Midbrain (tissue), 1 donor: ENCODE measurements around the gene CISH.

Experiments used
- DNase-seq: peaks from one replicate; lab custom pipeline; 2025; lab: John Stamatoyannopoulos, UW

Gene CISH

DNA sequence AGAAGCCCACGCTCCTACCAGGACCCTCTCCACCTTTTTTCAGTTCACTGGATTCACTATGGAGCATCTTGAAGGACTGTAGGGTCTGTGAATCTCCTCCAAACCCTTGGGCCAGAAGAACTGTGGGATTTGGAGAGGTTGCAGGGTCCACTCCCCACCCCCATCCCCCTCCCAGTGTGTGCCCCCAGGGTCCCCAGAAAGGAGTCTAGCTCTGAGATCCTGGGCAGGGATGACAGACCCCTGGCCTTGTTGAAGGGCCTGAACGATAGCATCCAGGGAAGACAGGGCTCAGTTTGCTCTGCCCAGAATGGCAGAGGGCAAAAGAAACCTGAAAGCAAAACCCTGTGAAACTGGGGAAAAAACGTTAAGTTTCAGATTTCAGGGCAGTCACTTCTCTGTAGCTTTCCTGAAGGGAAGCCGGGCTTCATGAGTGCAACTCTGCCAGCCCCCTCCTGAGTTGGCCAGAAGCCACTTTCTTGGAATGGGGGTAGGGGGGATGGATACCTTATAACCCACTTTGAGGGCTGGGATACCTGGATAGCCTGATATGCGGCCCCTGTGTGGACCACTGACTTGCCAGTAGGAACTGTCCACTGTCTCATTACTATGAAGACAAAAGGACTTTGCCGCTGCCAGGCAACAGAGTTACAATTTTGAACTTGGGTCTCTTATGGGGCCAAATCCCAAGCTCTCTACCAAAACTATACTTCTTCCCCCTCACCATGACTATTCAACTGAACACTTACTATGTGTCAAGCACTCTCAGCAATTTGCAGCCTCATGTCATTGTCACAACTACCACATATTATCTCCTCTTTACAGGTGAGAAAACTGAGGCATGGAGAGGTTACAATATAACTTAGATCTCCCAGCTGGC is 1.6 kb upstream of the CISH start:
- no peak for DNase-seq

DNA sequence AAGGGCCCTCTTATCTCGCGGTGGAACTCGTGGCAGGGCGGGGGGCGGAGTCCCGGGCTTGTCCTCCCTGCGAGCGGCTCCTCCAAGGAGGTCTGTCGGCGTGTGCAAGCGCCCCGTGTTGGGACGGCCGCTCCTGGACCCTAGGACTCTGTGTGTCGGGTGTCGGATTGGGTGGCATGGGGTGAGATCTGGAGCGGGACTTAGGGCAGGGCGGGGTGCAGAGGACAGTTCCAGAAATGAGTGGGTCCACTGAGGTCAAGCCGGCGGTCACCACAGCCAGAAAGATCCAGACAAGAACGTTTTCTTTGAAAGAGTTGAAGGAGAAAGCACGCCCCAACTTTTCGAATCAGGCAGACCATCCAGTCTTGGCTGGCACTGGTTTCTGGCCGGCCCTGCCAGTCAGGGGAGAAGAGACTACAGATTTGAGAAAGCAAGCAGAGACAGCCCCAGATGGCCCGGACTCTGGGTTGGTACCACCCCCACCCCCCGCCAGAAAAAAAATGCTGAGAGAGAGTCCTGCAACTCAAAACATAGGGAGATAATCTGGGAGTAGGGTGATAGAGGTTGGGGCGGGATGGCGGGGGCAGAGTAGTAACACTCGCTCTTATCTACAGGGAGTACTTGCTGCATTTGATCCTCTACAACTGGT is 784 bp upstream of the CISH start:
- DNase-seq: no peak

DNA sequence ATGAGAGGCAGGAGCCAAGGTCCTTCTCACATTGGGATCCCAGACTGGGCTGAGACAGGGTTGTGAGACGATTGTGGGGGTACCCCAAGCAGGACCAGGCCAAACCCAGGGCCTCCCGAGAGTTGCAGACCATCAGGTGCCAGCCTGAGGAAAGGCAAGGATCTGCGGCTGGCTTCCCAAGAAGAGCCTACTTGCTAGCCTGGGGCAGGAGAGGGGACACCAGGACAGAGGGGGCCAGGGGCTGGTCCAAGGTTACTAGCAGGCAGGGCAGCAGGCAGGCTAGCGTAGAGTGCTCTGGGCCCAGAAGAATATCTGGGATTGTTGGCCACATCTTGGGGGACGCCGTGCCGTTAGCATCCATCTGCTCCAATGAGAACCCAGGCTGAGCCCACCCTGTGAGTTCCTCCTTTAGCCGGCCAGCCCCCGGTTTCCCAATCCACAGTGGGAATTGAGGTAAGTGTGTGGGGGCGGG is 546 bp downstream of the CISH start:
- no peak for DNase-seq

DNA sequence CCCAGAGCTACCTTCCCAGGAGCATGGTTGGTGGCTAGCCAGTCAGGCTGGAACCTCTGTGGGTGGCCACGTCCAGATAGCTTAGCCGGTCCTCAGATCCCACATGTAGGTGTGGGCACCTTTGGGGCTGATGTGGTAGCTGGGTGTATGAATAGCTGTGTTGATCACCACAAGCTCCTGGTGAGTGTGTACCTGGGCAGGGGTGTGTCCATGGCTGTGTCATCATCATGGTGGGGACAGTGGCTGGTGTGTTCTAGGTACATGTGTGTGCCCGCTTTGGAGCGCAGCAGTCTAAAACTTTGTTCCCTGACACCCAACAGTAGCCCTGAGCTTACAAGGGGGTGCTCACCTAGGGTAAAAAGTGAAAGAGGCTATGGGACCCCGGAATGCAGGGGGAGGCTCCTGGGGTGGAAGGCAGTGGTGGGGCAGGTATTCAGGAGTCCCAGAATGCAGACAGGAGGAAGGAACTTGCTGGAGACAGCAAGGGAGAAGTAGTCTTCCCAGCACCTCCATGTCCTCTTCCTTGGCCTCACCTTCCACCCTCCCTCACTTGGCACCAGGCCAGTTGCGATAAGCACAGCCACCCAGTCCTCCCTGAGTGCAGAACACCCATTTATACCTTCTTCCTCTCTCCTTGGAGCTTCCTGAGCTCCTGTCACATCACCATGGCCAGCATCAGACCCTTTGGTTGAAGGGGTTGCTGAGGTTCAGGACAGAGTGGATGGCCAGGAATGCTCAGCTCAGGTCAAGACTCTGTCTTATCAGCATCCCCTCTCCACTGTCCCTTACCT is 1.2 kb downstream of the CISH start:
- DNase-seq: no peak

DNA sequence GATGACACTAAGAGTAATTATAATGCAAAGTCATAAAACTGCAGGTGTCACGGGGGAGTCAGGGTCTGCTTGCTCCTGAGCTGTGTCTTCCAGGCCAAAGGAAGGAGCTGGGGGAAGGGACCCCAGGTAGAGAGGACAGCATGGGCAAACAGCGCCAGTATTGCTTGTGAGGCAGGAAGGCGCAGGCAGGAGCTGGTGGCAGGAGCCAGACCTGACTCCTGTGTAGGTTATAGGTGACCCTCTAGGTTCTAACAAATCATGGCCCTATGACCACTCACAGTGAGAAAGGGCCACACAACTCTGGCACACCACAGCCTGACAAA is 1.9 kb downstream of the CISH start:
- DNase-seq: no peak

DNA sequence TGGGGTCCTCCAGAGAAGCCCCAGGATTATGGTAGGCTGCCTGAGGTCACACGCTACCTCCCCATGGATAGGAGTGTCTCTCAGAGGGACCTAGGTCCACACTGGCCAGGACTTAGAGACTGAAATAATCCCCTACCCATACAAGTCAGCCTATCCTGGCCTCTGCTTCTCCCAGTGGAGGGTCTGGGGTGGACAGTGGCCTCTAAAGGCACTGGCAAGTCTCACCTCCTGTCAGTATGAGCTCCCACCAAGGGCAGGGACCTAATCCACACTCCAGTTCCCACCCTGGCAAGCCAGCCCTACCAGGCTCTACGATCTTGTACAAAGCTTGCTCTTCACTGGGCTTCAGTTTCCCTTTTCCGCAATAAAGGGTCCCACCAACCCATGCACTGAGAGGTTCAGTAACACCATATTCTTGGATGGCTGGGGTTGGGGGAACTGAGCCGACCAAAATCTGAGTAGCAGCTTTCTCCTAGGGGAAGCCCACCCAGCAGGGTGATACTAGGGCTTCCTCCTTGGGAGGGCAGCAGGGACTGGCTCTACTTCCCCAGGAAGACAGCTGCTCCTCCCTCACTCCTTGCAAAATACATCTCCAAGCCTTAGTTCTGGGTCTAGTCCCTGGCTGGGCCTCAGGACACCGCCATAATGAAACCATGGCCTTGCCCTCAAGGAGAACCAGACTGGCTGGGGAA is 2.4 kb downstream of the CISH start:
- no peak for DNase-seq

DNA sequence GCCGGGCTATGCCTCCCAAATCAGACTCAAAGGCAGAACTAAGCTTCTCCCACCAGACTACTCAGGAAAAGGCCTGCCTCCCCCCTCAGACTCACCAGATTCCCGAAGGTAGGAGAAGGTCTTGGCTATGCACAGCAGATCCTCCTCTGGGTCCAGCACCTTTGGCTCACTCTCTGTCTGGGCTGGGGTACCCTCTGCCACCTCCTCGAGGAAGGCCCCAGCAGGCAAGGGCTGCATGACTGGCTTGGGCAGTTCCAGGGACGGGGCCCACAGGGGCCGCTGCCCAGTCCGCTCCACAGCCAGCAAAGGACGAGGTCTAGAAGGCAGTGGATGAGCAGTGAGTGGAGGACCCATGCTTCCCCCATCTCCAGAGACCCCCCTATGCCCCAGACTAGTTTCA is 3.3 kb downstream of the CISH start:
- no peak for DNase-seq

DNA sequence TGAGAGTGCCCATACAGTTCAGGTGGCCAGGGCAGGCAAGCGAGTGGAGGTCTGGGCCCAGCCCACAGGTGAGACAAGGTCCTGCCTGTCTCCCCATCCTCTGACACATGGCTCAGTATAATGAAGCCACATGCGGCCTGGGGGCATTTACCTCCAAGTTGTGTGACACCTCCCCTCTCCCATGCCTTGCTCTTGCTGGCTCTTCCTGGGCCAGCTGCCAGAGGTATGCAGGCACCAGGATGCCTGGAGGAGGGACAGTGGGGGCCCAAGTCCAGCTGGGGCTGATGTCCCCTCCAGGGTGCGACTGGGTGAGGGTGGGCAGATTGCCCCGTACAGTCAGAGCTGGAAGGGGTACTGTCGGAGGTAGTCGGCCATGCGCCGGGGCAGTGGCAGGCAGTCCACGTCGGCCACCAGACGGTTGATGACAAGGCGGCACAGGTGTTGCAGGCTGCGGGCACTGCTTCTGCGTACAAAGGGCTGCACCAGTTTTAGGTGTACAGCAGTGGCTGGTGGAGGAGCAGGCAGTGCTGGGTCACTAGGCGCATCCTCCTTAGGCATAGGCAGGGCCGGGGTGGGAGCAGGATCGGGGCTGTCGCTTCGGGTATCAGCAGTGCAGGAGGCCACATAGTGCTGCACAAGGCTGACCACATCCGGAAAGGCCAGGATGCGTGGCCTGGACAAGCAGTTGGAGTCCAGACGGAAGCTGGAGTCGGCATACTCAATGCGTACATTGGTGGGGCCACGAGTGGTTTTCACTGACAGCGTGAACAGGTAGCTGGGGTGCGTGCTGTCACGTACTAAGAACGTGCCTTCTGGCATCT is 4.1 kb downstream of the CISH start:
- DNase-seq: no peak

DNA sequence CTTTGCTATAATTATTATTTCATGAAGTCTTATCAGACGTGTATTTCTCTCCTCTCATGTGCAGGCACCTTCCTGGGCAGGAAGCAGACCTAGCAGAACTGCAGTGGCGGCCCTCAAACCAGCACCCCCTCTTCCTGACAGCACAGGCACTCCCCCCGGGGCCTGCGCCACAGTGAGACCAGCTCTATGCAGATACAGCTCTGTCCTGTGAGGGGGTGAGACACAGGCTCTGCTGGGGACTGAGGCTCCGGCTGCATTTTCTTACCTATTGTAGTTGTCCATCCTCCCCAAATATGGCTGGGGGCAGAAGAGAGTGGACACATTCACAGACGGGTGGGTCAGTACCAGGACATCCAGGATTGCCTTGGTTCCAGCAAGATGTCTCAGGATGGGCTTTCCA is 5.0 kb downstream of the CISH start:
- no peak for DNase-seq

DNA sequence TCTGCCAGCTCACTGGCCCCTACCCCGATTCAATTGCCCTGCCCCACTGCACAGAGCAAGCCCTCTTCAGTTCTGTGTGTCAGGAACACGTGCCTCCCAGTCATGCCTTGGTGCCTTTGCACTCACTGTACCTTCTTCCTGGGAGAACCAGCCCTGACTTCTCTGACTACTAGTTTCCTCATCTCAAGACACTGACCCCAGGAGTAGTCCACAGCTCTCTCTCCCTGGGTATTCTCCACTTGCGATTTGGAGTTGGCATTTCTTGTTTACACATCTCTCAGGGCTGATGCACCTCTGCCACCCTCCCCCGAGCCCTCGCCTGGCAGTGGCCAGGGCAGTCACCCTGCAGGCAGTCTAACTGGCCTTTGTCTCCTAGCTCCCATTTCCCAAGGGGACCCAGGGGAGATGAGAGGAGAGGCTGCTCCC is 5.7 kb downstream of the CISH start:
- DNase-seq: no peak

DNA sequence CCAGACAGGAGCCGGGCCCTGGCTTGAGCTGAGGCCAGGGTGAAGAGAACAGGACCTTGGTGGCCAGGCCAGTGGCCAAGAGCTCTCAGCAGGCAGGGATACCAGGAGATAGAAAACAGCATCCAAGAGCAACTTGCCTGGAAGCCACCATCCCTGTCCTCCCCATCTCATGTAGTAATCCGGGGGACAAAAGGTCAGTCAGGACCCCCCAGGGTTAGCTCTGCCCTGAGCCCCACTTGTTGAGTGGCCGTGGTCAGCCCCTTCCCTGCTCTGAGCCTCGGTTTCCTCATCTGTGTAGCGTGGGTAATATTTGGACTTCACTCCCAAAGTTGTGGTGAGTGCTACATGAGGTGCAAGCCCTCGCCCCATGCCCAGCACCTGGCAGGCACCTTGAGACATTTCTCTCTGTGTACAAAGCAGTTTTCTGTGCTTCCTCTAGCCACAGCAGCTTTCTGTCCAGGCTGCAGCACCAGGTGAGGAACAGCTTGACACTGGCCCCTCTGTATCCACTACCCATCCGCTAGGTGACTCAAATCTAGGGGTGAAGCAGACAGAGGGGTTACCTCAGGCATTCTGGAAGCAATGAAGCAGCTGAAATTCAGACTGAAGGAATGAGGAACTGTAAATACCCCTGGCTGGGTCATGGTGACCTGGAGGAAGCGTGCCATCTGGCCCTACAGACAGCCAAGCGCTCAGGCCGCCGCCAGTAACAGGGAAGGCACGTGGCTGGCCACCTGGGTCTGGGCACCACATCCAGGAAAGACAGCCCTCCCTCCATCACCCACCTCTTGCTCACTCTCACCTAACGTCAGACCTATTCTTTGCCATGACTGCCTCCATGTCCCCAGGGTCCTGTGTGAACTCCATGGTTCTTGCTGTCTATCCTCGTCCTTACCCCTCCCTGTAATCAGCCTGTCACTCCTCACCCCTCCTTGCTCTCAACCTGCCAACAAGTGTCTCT is 6.7 kb downstream of the CISH start:
- DNase-seq: no peak

DNA sequence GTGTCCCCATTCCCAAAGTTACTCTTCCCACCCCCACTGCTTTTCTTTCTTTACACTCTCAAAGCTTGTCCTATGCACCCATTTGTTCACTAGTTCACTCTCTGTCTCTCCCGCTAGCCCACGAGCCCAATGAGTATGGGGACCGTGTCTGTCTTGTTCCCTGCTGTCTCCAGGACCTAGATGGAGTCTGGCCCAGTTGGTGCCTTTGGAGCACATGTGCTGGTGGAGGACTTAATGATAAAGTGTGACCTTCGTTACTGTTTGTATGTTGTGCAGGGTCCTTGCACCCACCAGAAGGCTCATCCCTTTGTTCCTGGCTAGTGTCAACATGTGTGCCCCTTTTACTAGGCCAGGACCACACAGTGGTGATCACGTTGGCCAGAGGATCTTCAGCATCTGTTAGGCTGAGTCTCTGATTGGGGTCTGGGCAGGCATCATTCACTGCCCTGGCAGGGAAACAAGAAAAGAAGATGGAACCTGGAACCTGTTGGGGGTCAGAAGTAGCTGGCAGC is 7.4 kb downstream of the CISH start:
- no peak for DNase-seq

DNA sequence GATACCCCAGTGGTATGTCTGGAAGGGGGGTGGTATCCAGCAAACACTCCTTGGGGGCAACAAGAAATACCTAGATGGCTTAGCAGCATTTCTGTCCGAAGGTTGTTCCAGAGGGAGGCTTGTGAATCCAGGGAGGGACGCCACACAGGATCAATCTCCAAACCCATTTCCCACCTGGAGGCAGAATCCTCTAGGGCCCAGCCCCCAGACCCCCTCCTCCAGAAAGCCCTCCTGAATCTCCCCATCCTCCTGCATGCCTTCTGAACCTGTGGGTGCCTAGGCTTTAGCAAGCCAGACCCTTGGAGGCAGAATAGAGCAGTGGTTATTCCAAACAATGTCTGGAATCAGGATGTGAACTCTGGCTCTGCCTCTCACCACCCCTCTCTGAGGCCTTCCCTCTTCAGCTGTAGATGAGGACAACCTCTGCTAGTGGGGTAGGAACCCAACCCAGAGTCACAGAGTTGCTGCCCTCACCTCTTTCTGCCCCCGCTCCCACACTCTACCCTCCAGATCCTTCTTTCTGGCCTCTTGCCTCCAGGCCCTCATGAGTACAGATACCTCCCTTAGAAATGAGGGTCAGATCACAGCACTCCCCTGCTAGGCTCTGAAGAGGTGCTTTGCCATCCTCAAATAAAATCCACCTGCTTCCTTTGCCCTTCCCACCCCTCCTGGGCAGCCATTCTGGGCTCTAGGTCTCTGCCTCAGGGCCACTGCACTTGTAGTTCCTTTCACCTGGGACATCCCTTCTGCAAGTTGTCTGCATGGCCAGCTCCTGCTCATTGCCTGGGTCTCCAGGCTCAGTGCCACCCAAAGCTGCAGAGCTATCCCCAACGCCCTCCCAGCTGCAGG is 8.1 kb downstream of the CISH start:
- DNase-seq: no peak

DNA sequence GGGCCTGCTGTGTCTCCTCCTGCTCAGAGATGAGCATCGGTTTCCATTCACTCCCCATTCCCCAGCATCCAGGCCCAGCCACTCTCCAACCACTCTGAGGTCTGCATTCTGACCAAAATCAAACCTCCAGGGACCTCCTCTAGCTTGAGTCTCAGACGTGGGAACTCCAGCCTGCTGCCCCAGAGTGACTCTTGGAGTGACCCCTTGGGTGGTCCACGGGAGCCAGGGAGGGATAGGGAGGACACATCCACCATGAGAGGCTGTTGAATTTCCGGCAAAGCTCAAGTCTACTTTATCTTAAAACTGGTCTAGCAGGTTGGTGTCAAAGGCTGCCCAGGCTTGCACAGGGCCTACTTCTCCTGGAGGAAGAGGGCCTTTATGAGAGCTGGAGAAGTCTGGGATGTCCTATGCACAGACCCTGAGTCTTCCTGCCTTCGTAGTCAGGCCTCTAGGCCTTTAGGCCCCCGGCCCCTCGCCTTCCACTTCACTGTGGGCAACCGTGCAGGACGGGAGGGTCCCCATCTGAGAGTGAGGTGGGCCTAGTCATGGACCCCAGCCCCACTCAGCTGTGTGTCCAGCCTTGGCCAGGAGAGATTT is 8.9 kb downstream of the CISH start:
- DNase-seq: no peak

DNA sequence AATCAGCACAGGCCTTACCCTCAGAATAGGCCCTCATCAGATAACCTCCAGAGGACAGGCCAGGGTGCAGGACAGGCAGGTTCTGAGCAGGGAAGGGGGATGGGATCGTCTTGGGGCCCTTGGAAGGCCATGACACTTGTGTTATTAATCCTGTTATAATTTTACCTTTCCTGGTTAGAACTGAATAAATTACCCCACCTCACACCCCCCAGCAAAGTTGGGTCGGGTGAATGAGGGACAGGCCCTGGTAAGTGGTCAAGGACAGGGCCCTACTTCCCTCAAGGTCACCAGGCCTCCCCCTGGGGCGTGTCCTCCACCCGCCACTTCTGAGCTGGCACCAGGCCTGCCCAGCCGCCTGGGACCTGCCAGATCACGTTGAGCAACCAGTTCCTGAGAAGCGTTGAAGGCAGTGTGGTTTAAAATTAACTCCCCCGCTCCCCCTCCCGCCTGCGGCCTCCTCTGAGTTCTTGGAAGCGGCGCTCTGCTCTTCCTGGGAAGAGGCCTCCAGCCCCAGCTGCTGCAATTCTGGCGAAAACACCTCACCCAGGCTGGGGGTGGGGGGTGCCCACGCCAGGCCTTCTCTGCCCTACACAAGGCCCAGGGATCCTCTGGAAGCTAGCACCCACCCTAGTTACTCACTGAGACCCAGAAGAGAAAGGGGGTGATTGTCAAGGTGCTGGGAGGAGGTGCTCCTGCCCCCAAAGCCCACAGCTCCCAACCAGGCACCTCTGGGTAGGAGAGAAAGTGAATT is 10.6 kb downstream of the CISH start:
- DNase-seq: peak; percentile 72

DNA sequence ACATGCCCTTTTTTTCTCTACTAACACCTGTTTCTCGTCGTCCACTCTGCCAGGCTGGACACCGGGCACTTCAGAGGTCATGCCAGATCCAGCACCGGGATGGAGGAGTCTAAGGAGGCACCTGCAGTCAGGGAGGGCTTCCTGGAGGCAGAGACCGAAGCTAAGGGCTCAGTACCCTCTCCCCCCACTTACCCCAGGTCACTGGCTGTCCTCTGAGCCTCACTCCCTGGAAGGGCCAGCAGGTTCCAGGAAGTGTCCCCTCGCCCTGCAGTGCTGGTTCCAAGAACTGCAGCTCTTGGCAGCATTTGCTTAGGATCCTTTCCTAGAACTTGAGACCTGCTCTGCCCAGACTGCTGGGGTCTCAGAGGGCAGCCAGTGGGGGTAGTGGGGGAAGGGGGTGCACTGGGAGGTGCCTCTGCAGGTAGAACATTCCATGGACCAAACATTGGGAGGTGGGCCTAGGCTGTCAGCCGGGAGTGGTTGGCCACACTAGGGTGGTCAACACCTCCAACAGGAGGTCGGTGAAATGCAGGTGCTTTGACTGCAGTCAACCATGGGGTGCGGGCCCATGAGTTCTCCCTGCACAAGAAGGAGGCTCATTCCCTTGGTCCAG is 11.3 kb downstream of the CISH start:
- DNase-seq: no peak

DNA sequence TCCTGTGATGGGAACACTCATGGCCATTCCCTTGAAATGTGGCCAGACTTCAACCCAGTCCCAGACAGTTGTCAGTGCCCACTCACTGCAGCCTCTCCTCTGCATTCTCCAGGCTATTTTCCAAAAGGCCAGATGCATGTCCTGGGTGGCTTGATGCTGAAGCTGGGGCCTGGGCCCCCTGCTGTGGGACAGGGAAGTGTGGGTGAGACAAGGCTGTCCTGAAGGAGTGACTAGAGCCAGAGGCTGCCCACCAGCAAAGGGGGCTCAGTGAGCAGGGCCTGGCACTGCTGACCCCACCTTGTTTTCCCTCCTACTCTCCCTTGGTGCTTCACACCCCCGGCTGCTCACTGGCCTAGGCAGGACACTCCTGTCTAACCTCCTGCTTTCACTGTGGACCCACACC is 11.9 kb downstream of the CISH start:
- no peak for DNase-seq
